Measurements from ENCODE around the gene KRIT1.
"Not testable (repeated sequence)": the region's sequence is repeated elsewhere in the genome, so short reads cannot be mapped to it uniquely, and the experiment has no call there.

Gene KRIT1

GRCh38 chr7:92250603-92251002 lies 4.9 kb upstream of the KRIT1 start:
- DNase-seq (ENCODE audit: low read depth in 4 of 4, low spot score in 1 of 4): no peak

GRCh38 chr7:92246360-92247101 lies 817 bp upstream of the KRIT1 start:
- DNase-seq (ENCODE audit: low read depth in 4 of 4, low spot score in 1 of 4): peak in 2 of 4 experiments; percentile 1 to 7

DNA sequence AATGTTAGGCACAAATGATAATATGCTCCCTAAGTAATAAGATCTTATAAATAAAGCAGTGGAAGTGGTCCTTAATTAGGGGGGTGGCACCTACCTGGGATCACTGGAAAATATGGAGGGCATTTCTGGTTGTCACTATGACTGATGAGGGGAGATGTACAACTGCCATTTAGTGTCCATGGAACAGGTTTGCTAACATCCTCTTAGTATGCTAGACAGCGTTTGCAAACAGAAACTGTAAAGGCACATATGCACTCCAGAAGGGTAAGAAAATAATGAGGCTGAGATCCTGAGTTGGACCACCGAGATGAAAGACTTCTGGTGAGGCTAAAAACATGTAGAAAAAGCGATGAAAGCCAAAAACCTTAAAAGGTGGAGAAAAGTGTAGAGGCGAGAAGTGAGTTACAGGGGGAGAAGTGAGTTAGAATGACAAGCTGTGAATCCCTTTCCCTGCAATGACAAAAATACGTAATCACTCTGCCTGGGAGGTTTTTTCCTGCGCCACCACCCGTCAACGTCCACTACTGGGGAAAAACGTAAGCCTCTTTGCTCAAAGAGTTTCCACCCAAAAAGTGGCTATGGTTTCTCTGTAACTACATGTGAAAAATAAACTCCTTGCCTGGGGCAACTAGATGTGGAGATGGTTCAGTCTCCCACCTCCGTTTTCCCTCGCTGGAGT lies 767 bp downstream of the KRIT1 start:
- no peak for DNase-seq (ENCODE audit: low read depth in 4 of 4, low spot score in 1 of 4)

DNA sequence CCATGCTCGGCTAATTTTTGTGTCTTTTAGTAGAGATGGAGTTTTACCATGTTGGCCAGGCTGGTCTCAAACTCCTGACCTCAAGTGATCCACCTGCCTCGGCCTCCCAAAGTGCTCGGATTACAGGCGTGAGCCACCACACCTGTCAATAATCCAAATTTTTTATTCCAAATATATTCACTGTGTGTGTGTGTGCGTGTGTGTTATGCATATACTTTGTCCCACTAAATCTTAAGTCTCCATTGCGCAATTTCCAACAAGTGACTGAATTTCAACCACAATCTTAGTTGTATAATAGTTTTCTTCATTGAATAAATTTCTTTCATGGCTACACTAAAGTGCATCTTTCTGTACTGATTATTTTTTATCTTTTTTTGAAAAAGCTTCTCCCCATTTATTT lies 2.7 kb downstream of the KRIT1 start:
- DNase-seq (ENCODE audit: low read depth in 4 of 4, low spot score in 1 of 4): no peak

GRCh38 chr7:92230547-92230946 lies 15.2 kb downstream of the KRIT1 start:
- DNase-seq (ENCODE audit: low read depth in 4 of 4, low spot score in 1 of 4): no peak

GRCh38 chr7:92228742-92229141 lies 17.0 kb downstream of the KRIT1 start:
- DNase-seq (ENCODE audit: low read depth in 4 of 4, low spot score in 1 of 4): no peak

DNA sequence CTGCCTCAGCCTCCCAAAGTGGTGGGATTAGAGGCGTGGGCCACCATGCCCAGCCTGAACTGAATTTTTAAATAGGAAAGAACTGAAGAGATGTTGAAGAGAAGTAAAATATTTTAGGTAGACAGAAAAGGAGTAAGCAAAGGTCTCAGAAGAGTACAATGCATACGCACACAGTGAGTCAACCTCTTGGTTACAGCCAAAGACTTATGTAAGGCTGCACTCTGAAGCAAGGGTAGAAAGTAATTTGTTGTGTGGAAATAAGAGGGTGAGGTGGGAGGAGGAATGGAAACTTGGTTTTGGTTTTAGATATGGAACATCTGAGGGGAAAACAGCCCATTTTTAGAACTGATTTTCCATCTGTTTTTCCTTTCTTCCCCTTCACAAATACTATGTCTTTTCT lies 17.6 kb downstream of the KRIT1 start:
- DNase-seq (ENCODE audit: low read depth in 4 of 4, low spot score in 1 of 4): no peak

DNA sequence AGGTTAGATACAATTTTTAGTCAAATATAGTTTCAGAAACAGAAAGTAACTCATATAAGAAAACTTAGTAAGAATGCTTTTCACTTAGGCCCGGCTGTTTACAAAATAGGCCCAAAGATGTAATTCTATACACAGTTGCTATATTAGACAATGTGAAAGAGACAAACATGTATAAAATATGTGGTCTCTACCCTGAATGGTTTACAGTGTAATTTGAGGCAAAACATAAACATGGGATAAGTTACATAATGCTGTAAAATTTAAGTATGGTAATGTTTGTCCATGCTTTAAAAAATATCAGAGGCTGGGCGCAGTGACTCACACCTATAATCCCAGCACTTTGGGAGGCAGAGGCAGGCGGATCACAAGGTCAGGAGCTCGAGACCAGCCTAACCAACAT lies 18.7 kb downstream of the KRIT1 start:
- DNase-seq (ENCODE audit: low read depth in 4 of 4, low spot score in 1 of 4): no peak

DNA sequence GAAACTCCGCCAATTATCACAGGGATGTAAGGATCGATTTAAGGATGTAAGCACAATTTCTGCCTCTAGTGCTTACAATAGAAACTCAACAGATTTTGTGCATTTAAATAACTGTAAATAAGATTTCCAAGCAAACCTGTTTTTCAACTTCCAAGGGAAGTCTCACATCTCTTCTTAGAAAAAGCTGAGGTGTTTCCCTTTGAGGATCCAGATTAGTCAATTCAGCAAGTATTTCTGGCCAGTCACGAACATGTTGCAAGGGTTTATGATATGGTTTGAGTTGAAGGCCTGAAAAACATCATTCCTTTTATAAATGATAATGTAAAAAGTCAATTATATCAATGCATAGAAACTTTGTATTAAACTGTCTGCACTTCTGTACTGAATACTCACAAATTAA lies 23.9 kb downstream of the KRIT1 start:
- no peak for DNase-seq (ENCODE audit: low read depth in 4 of 4, low spot score in 1 of 4)

- no peak for DNase-seq (ENCODE audit: low read depth in 4 of 4, low spot score in 1 of 4)
Measured at GRCh38 chr7:92206672-92207071, 39.0 kb downstream of the KRIT1 start.

DNA sequence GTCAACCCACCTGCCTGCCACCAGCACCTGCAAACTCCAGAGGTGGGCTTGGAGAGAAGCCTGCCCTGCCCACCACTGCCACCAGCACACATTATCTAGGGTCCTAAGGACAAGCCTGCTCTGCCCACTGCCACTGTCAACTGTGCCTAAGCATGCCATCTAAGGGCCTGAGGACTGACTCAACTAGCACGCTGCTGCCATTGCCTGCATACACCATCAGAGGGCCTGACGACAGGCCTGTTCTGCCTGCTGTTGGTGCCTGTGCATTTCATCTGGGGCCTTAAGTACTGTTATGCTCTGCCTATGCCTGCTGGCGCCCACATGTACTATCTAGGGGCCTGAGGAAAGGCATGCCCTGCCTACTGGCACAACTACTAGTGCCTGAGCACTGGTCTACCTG lies 39.7 kb downstream of the KRIT1 start:
- no peak for DNase-seq (ENCODE audit: low read depth in 4 of 4, low spot score in 1 of 4)

DNA sequence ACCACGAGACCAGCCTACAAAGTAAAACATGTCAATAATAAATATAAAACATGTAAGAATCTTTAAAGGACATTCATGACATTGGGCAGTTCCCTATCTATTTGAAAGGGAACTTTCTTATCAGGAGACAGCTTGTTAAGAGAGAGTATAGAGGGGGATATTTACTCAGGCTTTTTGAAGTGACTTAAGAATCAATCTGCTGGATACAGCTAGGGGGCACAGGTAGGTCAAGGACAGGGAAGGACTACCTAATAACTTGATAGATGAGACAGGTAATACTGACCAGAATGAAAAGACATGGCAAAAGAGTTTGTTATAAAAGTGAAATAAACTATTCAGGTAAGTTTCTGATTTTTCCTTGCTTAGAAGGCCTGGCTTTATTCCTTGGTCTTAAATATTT lies 44.9 kb downstream of the KRIT1 start:
- no peak for DNase-seq (ENCODE audit: low read depth in 4 of 4, low spot score in 1 of 4)

GRCh38 chr7:92192326-92192725 lies 53.4 kb downstream of the KRIT1 start:
- no peak for DNase-seq (ENCODE audit: low read depth in 4 of 4, low spot score in 1 of 4)

- DNase-seq (ENCODE audit: low read depth in 4 of 4, low spot score in 1 of 4): not testable (repeated sequence)
Measured at GRCh38 chr7:92189246-92189645, 56.5 kb downstream of the KRIT1 start.

- not testable (repeated sequence) for DNase-seq (ENCODE audit: low read depth in 4 of 4, low spot score in 1 of 4)
Measured at GRCh38 chr7:92184294-92184693, 61.4 kb downstream of the KRIT1 start.

DNA sequence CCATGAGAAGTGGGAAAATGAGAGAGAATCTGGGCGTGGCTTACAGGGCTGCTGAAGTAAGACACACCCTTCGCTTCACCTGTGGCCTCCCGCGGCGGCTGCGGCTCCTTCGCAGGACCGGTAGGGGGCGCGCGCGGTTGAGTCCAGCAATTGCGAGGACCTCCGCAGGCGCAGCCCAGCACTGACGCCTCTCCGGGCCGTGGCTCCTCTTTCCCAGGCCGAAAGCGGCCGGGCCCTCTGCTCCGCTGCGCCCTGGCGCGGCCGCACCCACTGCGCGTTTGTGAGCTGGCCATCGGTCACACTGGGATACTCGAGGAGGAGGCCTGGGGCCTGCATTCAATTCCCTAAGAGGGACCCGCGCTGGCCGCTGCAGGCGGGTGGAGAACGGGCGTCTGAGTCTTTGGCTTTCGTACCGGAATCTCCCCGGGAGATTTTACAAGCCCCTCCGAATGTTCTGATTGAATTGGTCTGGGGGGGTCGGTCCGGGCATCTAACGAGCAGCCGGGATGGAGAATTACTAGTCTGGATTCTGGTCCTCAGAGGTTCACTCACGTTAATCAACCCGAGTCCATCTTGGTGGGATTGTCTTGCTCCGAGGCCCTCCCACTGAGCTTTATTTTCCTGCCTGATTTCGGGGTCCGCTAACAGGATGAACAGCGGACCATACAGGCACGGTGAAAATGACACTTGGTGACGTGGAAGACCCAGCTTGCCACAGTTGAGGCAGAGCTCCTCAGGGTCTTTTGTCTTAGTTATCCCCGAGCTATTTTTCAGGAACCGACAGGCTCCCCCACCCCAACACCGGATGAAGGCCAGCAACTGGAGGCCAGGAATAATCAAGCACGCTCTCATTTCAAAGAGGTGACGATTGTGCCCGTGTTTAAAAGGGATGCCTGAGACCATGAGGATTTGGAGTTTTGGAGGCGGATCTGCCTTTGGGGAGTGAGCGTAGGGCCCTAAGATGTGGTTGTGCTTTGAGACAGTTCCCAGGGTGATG lies 66.5 kb downstream of the KRIT1 start, which contains the start of gene LRRD1:
LRRD1 (minus strand) TSS at position 215 of the 997 bp plus-strand sequence. CDS start 13,940 bp downstream, outside the sequence.
- peak; percentile 74 to 84 (median 80) for DNase-seq (ENCODE audit: low read depth in 4 of 4, low spot score in 1 of 4)

DNA sequence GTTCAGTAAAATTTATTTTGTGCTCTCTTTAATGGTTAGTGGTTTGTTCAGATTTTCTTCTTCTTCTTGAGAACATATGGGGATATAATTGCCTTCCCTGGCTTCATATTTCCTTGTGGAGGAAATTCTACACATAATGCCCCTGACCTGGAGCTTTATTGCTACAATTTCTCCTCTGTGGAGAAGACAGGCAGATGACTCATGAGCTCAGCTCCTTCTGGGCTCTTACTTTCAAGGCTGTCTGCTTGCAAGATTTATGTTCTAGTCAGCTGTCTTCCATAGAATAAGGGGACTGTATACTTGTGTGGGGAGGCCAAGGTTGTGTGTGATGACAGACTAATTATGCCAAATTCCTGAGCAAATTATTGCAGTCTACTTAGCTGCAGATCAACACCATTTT lies 68.4 kb downstream of the KRIT1 start:
- no peak for DNase-seq (ENCODE audit: low read depth in 4 of 4, low spot score in 1 of 4)

DNA sequence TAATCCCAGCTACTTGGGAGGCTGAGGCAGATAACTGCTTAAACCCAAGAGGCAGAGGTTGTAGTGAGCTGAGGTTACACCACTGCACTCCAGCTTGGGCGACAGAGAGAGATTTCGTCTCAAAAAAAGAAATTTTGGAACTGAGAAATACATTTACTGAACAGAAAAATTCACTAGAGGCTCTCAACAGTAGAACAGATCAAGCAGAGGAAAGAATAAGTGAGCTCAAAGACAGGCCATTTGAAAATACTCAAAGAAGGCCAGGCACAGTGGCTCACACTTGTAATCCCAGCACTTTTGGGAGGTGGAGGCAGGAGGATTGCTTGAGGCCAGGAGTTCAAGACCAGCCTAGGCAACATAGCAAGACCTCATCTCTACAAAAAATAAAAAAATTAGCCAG lies 76.2 kb downstream of the KRIT1 start:
- not testable (repeated sequence) for DNase-seq (ENCODE audit: low read depth in 4 of 4, low spot score in 1 of 4)

- DNase-seq (ENCODE audit: low read depth in 4 of 4, low spot score in 1 of 4): no peak
Measured at GRCh38 chr7:92161271-92161670, 84.4 kb downstream of the KRIT1 start.

GRCh38 chr7:92158660-92159575 lies 86.8 kb downstream of the KRIT1 start:
- DNase-seq (ENCODE audit: low read depth in 4 of 4, low spot score in 1 of 4): no peak
